ENCODE measurements around the gene WDR6.

WDR6 gene

GRCh38 chr3:49030321-49030720 is 23.1 kb downstream of the WDR6 start:
- DNase-seq, result no peak

GRCh38 chr3:49032646-49033304 is 25.6 kb downstream of the WDR6 start:
- DNase-seq, result no peak

GRCh38 chr3:49034650-49035049 is 27.5 kb downstream of the WDR6 start:
- no peak for DNase-seq

GRCh38 chr3:49035281-49035680 is 28.1 kb downstream of the WDR6 start:
- no peak for DNase-seq

- DNase-seq, result no peak
Observed at GRCh38 chr3:49053543-49053942, 46.4 kb downstream of the WDR6 start.

GRCh38 chr3:49054344-49054862 is 47.2 kb downstream of the WDR6 start:
- DNase-seq, result no peak

GRCh38 chr3:49057268-49057667 is 50.1 kb downstream of the WDR6 start:
- no peak for DNase-seq

GRCh38 chr3:49058011-49058410 is 50.8 kb downstream of the WDR6 start:
- DNase-seq, result no peak
